ENCODE results near the gene TP53RK. TPM values are rescaled to one million over a fixed set of nuclear protein-coding genes. Genes with fewer than 3 reads are reported as not detected.

Gene TP53RK
- total RNA-seq, 1 experiment from 2014 or later, result 21.5 TPM

DNA sequence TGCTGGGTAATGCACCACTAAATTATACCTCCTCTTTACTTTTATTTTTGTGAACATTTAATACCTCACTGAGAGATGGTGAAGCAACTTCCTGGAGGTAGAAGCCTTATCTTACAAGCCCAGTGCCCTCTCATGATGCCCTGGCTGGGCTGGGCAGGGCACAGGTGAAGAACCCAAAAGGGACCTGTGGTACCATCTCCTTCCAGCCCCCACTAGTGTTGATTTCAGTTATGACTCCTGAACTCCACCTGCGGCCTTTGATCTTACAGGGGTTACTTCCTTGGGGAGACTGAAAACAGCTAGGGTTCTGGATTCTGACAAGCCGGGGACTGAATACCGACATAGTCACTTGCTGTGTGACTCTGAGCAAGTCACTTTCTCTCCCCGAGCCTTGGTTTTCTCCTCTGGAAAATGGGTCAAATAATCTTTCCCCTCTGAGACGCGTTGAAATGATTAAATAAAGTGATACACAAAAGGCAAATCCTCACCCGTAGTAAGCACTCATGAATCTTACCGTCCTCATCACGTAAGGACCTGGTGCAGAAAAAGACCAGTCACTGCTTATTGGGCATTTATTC is 39.2 kb downstream of the TP53RK start:
- Histone ChIP-seq H3K56ac (ENCODE audit: insufficient read length, low read depth, low read length) (no peak overlapping the region), H2BK20ac (ENCODE audit: low read depth, low read length, poor library complexity, severe bottlenecking) (no peak overlapping the region), H4K20me1 (ENCODE audit: control insufficient read depth, insufficient read depth, insufficient read length) (peaks cover 2% of the 10 kb centered on the region), H3K23me2 (ENCODE audit: insufficient read length, low read depth, low read length, poor library complexity, severe bottlenecking) (no peaks in the 10 kb centered on the region), H3K18ac (ENCODE audit: insufficient read length, low read depth, low read length) (no peak overlapping the region), H2BK15ac (ENCODE audit: low read depth, low read length) (no peak overlapping the region), H3K27me3 (ENCODE audit: insufficient read depth, low read length) (no peaks in the 10 kb centered on the region; the same call in 1 of the 2 replicates), H2AK5ac (ENCODE audit: insufficient read length, low read length) (no peak overlapping the region), H2BK12ac (ENCODE audit: insufficient read length, low read depth, low read length) (no peak overlapping the region), H3K79me1 (ENCODE audit: insufficient read depth, low read depth, low read length, poor library complexity, severe bottlenecking) (no peaks in the 10 kb centered on the region), H4K8ac (replicated peaks; ENCODE audit: insufficient read length, low read depth, low read length) (no peak overlapping the region), H4K5ac (ENCODE audit: insufficient read length, low read depth, low read length) (no peak overlapping the region), H2BK5ac (ENCODE audit: insufficient read length, low read length) (no peak overlapping the region), H3K9ac (ENCODE audit: extremely low read depth, insufficient read length, low read length) (no peak overlapping the region), H3K79me2 (ENCODE audit: insufficient read depth, low read length) (no peaks in the 10 kb centered on the region), H3K9me3 (ENCODE audit: control insufficient read depth, low read depth, low read length) (no peaks in the 10 kb centered on the region), H4K91ac (ENCODE audit: insufficient read length, low read depth, low read length) (no peak overlapping the region), H2BK120ac (ENCODE audit: low read depth, low read length, poor library complexity, severe bottlenecking) (no peak overlapping the region), H2AFZ (ENCODE audit: low read length) (no peak overlapping the region), H3K4me2 (ENCODE audit: insufficient read depth, insufficient read length, low read length) (no peak overlapping the region), H3K4ac (ENCODE audit: low read depth, low read length) (no peak overlapping the region), H3K23ac (ENCODE audit: insufficient read length, low read depth, low read length) (no peak overlapping the region), H3T11ph (ENCODE audit: low read length) (no peak overlapping the region), H3K4me1 (ENCODE audit: insufficient read depth, low read length) (no peaks in the 10 kb centered on the region), H3K14ac (ENCODE audit: insufficient read depth, low read length) (no peak overlapping the region), H3K27ac (ENCODE audit: insufficient read length, low read depth, low read length) (no peak overlapping the region)
- no peak for DNase-seq
- Mint-ChIP-seq H3K4me3 (no peak overlapping the region), H3K4me1 (peaks cover 25 to 38% of the 10 kb centered on the region in 2 experiments), H3K36me3 (ENCODE audit: insufficient read depth in 1 of 3, low read depth in 3 of 3) (peaks cover 0 to 7% (median 0%) of the 10 kb centered on the region in 3 experiments; a peak in 3 of 7 replicates), H3K27me3 (ENCODE audit: low read depth) (peaks cover 45% of the 10 kb centered on the region), H3K27ac (no peak overlapping the region), H3K9me3 (peaks cover 0 to 2% of the 10 kb centered on the region in 2 experiments; a peak in 1 of 5 replicates)
- TF ChIP-seq, protein P1, sequence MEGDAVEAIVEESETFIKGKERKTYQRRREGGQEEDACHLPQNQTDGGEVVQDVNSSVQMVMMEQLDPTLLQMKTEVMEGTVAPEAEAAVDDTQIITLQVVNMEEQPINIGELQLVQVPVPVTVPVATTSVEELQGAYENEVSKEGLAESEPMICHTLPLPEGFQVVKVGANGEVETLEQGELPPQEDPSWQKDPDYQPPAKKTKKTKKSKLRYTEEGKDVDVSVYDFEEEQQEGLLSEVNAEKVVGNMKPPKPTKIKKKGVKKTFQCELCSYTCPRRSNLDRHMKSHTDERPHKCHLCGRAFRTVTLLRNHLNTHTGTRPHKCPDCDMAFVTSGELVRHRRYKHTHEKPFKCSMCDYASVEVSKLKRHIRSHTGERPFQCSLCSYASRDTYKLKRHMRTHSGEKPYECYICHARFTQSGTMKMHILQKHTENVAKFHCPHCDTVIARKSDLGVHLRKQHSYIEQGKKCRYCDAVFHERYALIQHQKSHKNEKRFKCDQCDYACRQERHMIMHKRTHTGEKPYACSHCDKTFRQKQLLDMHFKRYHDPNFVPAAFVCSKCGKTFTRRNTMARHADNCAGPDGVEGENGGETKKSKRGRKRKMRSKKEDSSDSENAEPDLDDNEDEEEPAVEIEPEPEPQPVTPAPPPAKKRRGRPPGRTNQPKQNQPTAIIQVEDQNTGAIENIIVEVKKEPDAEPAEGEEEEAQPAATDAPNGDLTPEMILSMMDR (conservative IDR thresholded peaks at IDR 0.05), result no peak
- no CpG with 5 or more reads among the region's 9 CpGs for WGBS (ENCODE audit: extremely low coverage, insufficient read length, low lambda C conversion rate)
